Left hindlimb (tissue), 1 donor: ENCODE data around the gene CFAP65.

Experiments used
- DNase-seq: peaks from one replicate; pipeline ENCODE4 v3.0.0-alpha.2; 2018

The CFAP65 gene

DNA sequence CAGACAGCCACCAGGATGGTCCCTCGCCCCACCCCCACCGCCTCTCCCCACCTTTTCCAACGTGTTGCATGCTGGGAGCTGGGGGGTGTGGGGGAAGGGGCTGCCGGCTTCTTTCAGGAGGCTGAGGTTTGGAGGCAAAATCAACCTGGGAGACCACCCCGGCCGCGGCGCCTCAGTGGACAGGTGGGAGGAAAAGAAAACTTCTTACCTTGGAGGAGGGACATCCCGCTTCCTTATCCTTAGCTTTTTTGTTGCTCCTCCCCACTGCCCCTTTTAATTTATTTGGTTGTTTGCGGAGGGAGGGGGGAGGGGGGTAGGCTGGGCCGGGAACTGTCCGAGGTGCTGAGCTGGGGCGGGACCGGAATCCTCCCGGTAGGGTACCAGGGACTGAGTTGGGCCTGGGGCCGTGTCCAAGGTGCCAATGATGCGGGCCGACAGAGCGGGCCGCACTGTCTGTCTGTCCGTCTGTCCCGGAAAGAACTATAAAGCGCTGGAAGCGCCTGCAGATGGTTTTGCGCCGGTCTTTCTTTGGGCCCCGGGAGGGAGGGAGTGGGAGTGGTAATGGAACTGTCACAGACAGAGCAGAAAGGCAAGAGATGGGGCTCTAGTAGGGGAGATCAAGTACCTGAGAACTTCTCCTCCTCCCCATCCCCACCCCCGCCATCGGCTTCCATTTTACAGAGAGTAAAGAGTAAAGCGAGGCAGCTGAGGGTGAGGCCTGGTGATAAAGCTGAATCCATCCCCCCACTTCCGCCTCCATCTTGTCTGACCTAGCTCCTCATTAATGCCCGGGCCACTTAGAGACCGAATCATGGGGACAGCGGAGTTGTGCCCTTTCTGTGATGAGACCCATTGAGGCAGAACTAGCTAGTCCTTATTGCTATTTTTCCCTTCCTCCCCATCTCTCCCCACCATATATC is 79.4 kb downstream of the CFAP65 start:
- DNase-seq, result no peak

DNA sequence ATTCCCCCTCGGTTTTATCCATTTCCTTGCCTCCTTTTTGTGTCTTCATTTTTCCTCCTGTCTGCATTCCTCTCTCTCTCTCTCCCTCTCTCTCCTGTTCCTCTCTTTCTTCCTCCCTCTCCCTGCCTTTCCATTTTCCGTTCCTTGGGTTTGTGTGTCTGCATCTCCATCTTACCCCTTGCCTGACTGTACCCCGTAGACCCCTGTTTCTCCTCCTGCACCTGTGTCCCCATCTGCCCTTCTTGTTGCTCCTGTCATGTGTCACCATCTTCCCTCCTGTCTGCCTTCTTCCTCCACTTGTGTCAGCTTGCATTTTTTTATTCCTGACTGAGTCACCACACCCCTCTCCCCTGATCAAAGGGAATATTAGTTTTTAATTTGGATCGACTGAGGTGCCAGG is 80.1 kb downstream of the CFAP65 start:
- DNase-seq, result no peak

DNA sequence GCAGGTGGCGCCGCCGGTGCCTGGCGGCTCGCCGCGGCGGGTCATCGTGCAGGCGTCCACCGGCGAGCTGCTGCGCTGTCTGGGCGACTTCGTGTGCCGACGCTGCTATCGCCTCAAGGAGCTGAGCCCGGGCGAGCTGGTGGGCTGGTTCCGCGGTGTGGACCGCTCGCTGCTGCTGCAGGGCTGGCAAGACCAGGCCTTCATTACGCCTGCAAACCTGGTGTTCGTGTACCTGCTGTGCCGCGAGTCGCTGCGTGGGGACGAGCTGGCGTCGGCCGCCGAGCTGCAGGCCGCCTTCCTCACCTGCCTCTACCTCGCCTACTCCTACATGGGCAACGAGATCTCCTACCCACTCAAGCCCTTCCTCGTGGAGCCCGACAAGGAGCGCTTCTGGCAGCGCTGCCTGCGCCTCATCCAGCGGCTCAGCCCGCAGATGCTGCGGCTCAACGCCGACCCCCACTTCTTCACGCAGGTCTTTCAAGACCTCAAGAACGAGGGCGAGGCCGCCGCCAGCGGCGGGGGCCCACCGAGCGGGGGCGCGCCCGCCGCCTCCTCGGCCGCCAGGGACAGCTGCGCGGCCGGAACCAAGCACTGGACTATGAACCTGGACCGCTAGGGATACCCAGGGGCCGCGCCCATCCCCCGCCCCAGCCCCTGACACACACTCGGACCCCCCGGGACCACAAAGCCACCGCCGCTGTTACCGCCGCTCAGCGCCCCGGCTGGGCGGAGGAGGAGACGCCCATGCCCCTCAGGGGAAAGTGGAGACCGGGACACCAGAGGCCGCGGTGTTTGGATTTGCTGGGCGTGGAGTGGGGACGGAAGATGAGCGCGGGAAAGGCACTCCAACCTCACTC is 80.8 kb downstream of the CFAP65 start:
- no peak for DNase-seq

DNA sequence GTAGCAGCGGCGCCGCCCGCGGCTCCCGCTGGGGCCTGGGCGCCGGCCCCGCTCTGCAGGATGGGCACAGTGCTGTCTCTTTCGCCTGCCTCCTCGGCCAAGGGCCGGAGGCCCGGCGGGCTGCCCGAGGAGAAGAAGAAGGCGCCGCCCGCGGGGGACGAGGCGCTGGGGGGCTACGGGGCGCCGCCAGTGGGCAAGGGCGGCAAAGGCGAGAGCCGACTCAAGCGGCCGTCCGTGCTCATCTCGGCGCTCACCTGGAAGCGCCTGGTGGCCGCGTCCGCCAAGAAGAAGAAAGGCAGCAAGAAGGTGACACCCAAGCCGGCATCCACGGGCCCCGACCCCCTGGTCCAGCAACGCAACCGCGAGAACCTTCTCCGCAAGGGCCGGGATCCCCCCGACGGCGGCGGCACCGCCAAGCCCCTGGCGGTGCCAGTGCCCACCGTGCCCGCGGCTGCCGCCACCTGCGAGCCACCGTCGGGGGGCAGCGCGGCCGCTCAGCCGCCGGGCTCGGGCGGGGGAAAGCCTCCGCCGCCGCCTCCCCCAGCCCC is 81.5 kb downstream of the CFAP65 start:
- no peak for DNase-seq

DNA sequence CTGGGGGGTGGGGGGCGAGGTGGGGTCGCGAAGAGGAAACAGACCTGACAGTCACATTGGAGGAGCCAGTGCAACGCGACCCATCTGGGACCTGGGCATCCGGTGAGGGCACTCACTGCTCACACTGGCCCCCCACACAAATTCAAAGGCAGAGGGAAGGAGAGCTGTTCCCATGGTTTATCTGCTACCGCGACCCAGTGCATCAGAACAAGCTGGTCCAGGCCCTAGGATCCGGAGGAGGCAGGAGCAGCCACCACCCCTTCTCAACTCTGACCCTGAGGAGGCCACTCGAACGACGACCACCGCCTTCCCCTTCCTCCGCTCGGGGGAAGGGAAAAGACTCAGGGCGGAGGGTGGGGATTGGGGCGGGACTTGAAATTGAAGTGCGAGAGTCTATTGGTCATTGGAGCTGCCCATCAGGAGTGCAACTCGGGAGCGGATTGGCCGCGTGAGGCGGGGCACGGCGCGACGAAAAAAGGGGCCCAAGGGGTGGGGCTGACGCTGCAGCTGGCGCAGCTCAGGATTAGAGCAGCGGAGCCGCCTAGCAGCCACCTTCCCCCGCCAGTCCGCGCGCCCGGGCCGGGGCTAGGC is 82.1 kb downstream of the CFAP65 start, which contains the start of gene CDK5R2:
Gene CDK5R2, plus strand, starts transcription at position 526 of the 591 bp plus-strand sequence. CDS start 155 bp downstream, outside the sequence.
- DNase-seq, result peak; percentile 84

DNA sequence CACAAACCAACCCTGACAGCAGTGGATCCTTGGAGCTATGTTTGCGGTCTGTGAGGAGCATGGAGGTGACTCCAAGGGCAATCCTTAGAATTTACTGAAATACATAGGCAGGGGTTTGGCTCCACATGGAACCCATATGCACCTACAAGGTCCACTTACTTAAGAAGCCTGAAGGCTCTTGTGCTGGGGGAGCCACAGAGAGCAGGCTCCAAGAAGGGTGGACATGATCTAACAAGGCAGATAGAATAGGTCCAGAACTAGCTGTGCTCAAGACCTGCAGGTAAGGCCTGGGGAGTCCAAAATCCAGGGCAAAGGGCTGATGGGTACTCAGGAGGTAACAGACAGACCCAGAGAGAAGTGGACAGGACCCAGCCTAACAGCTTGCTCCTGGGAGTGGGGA is 83.0 kb downstream of the CFAP65 start:
- DNase-seq, result no peak

DNA sequence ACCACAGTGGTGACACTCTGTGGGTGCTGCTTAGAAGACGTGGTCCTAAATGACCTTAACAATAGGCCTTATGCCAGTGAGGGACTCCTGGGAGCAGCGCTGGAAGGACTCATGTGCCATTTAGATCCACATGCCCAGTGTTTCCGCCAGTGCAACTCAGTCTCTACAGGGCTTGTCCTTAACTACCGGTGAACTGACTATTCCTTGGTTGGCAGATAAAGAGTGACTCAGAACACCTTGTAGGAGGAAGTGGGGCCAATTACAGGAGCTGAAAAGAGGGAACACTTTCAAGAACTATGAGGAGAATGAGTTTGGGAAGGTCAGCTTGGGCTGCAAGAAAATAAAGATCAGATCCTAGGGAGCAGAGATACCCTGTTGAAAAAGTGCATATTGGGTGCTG is 83.6 kb downstream of the CFAP65 start:
- no peak for DNase-seq

DNA sequence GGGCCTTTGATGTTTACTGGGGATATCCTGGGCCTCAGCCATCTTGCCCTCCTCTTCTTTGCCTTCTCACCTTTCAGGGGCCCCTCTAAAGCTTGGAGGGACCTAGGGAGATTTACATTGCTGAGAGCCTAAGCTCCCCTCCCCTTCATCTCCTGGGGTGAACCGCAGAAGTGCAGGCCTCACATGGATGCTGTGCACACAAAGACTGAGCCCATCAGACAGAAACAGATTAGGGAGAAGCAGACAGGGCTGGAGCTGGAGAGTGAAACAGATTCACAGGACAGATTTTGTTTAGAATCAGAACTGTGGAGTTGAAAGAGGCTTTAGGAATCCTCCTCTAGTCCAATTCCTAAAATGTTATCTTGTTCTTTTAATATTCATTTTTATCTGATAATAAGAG is 85.3 kb downstream of the CFAP65 start:
- DNase-seq, result no peak

DNA sequence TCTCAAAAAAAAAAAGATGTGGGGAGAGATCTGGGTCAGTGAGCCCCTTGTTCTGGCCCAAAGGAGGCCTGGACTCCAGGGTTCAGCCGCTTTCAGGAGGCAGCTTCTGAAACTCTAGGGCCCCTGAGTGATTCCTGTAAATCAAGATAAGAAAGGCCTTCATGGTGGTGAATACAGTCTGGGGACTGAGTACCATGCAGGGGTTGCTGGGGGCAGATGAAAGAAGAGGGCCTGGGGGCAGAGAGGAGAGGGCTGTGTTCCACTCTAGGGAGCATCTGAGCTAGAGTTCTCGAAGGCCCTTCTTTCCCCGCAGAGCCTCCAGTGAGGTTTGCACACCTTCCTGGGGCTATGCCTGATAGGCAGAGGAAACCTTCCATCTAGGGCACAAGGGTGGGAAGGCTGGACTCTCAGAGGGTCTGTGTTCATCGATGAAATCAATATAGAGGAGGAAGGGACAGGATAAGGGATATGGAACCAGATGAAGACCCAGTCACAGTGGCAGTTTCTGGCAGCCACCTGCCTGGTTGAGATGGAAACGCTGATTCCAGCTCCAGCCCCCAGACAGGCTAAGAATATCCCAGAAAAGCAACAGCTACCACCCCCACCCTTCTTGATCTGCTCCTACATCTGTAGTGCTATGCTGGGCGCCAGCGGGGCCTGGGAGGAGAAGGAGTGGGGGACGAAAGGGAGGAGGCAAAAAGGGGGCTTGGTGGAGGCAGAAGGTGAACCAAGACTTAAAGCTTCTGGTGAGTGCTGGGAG is 86.6 kb downstream of the CFAP65 start:
- no peak for DNase-seq

DNA sequence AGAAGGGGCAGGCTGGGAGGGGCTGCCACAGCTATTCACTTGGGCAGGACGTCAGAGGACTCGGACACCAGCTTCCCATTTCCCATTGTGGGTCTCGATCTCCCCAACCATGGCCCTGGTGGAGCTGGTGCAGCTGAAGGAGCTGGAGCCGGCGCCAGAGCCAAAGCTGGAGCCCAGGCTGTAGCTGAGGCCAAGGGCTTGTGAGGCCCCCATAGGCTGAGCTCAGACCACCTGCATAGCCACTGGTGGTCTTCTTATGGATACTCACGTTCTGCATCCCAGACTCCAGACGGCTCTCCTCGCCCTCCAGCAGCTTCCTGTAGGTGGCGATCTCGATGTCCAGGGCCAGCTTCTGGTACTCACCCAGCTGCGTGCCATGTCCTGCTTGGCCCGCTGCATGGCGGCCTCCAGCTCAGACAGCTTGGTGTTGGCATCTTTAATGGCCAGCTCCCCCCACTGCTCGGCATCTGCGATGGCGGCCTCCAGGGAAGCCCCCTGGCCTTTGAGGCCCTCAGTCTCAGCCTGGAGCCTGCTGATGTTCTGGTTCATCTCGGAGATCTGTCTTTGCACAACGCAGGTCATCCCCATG is 87.9 kb downstream of the CFAP65 start:
- no peak for DNase-seq
